ENCODE results near the gene CD7.

The CD7 gene

DNA sequence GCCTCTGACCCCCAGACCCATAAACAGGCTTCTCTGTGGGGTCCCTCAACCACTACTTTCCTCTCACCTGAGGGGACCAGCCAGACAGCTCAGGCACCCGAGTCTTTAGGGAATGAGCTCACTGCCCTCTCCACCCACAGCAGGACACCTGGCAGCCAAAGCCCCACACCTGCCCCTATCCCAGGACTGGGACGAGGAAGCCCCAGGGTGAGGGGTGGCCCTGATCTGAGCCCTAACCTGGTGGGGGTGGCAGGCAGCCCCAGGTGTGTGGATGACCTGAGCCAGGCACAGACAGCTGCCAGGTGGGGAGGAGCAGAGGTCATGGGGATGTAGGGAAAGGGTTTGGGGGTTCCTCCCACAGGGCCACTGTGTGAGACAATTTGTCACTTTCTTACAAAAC is 40.0 kb upstream of the CD7 start:
- no peak for DNase-seq (ENCODE audit: low read depth)
- TF ChIP-seq, protein P1, sequence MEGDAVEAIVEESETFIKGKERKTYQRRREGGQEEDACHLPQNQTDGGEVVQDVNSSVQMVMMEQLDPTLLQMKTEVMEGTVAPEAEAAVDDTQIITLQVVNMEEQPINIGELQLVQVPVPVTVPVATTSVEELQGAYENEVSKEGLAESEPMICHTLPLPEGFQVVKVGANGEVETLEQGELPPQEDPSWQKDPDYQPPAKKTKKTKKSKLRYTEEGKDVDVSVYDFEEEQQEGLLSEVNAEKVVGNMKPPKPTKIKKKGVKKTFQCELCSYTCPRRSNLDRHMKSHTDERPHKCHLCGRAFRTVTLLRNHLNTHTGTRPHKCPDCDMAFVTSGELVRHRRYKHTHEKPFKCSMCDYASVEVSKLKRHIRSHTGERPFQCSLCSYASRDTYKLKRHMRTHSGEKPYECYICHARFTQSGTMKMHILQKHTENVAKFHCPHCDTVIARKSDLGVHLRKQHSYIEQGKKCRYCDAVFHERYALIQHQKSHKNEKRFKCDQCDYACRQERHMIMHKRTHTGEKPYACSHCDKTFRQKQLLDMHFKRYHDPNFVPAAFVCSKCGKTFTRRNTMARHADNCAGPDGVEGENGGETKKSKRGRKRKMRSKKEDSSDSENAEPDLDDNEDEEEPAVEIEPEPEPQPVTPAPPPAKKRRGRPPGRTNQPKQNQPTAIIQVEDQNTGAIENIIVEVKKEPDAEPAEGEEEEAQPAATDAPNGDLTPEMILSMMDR (conservative IDR thresholded peaks at IDR 0.05; ENCODE audit: low read depth, low read length) = no peak

DNA sequence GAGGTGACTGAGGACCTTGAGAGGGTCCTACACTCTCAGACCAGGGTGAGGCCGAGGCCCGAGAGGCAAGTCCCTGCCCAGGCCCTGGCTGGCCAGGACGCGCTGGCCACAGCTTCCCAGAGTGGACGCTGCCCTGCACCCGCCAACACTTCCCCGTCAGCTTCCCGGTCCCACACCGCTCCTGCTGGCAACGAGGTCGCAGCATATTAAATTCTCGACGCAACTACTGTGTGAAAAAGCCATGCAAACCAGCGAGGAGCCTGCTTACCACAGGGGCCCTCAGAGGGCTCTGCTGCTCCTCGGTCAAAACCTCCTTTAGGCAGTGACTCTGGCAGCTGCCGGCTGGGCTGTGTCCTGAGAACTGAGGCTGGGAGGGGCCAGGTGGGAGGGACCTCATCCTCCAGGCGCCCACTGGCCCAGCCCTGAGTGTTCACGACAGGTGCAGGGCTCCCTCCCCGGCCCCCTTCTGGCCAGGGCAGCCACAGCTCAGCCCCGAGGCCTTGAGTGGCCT is 39.5 kb upstream of the CD7 start:
- no peak overlapping the region for H3K4me3 ChIP-seq (ENCODE audit: low read length)
- TF ChIP-seq, protein P1 (conservative IDR thresholded peaks at IDR 0.05; ENCODE audit: low read depth, low read length) = peak; percentile 2
- no peak for DNase-seq (ENCODE audit: low read depth)

More for the DNA sequence above, 40.0 kb upstream of the CD7 start:
- H3K4me3 ChIP-seq (ENCODE audit: low read length) = no peak overlapping the region

DNA sequence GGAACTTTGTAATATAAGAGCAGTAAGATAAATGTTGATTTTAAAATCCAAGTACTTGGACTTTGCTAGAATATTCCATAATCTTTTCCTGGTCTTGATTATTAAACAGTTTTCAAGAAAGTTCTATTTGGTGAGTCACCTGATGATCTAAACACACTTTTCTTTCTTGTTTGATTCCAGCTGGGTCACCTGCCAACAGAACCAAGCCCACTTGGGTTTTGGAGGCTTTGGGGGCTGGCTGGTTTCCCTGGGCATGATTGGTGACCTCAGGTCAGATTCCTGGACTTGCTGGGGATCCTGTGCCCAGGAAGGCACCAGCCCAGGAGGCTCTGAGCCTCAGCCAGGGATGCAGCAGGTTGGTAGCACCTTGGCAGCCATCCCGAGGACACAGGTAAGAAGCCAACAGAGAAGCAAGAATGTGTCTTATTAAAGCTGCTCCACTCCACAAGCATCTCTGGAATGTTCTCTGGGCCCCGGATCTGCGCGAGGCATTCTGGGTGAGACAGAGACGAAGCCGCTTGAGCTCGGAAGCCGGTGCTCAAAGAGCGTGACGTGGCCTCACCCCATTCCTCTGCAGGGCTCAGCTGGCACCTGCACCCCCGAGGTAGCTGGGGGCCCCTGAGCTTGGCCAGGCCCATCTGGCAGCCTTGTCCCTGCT is 38.5 kb upstream of the CD7 start:
- peak; percentile 53 for DNase-seq (ENCODE audit: low read depth)
- no peak overlapping the region for H3K4me3 ChIP-seq (ENCODE audit: low read length)
- TF ChIP-seq, protein P1 (conservative IDR thresholded peaks at IDR 0.05; ENCODE audit: low read depth, low read length) = no peak

DNA sequence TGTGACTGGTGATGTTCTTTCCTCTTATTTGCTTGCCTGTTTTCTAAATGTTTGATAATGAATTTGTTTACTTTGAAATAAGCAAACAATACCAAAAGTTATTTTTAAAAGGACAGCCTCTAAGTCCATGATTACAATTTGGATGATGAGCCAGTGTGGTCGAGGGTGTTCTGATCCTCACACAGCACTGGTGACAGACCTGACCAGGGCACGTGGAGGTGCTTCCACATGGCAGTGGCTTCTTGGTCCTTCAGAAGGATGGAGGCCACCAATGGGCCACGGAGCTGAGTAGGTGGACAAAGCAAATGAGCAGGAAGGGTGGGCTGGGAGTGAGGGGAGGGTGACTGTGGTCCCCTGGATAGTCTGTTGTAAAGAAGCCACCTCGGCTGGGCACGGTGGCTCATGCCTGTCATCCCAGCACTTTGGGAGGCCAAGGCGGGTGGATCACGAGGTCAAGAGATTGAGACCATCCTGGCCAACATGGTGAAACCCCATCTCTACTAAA is 37.4 kb upstream of the CD7 start:
- no peak overlapping the region for H3K4me3 ChIP-seq (ENCODE audit: low read length)
- TF ChIP-seq, protein P1 (conservative IDR thresholded peaks at IDR 0.05; ENCODE audit: low read depth, low read length) = no peak
- no peak for DNase-seq (ENCODE audit: low read depth)

DNA sequence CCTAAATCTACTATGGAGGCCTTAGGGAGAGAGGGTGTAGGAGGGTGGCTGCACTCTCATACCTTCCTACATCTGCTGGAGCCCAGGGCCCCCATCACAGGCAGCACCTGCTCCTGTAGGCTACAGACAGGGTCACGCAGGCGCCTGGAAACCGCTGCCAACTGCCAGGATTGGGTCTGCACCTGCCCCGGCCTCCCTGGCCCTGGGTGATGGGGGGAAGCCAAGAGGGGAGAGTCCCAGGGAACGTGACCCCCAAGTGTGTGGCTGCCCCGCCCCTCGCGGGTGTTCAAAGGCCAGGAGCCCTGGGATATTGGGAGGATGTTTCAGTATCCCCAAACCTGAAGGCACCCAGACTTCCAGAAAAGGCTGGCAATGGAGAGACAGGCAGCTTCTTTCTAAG is 36.1 kb upstream of the CD7 start:
- TF ChIP-seq, protein P1 (conservative IDR thresholded peaks at IDR 0.05; ENCODE audit: low read depth, low read length) = no peak
- no peak for DNase-seq (ENCODE audit: low read depth)
- H3K4me3 ChIP-seq (ENCODE audit: low read length) = no peak overlapping the region

DNA sequence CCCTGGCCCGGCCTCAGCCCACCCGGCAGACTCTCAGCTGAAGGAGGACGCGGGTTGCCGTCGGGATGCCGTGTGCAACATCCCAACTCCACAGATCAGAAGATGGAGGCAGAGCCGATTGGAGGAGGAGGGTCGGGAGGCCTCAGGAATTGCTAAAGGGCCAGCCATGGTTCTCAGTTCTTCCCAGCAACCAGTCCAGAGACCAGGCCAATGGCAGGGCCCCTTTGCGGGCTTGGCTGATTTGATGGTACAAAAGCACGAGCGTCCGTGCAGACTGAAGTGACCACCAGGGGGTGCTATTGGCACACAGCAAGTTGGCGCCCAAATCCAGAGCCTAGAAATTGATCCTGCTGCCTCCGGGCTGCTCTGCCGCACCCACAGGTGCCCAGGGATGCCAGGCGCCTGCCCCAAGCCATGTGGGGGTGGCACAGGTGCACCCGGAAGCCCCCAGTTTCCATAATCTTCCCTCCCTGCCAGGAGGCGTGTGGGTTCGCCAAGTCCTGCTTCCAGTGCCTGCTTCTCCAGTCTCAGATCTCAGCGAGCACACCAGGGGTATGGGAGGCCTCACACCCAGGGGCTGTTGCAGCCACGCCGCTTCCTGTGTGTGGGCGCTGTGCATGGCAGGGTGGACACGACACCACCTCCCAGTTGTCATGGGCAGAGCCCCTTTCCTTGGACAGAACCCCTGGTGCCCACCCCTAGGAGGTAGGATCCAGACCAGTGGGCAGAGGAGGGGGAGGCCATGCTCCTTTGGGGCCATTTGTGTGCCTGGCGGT is 34.5 kb upstream of the CD7 start:
- TF ChIP-seq, protein P1 (conservative IDR thresholded peaks at IDR 0.05; ENCODE audit: low read depth, low read length) = peak; percentile 90
- peak; percentile 54 for DNase-seq (ENCODE audit: low read depth)

More for the DNA sequence above, 34.5 kb upstream of the CD7 start:
- no peak overlapping the region for H3K4me3 ChIP-seq (ENCODE audit: low read length)

Data from retinal pigment epithelial cell (primary cell).